ENCODE results near the gene SMIM24.

DNA sequence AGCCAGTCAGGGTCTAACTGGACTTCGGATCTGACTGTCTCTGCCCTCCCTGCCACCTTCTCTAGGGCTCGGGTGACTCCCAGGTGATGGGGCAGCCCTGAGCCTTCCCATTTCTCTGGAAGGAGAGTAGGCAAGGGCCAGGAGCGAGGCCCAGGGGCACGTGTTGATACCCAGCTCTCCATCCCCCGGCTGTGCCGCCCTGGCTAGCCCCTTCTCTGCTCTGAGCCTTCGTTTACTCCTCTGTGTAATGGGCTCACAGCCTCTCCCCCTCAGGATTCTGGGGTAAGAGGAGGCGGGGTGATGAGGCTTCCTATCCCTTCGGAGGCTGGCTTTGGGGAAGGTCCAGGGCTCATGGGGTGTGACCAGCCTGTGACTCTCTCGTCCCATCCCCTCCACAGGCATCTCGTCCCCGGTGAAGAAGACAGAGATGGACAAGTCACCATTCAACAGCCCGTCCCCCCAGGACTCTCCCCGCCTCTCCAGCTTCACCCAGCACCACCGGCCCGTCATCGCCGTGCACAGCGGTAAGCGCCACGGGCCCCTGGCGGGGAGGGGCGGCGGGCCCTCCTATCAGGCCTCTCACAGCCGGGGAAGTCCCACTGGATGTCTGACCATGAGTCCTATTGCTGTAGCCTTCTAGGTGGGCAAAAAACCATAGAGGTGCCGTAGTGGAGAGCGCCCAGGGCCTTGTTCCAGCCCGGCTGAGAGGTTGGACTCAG, 31.6 kb downstream of the SMIM24 start:
- TF ChIP-seq, protein P1, sequence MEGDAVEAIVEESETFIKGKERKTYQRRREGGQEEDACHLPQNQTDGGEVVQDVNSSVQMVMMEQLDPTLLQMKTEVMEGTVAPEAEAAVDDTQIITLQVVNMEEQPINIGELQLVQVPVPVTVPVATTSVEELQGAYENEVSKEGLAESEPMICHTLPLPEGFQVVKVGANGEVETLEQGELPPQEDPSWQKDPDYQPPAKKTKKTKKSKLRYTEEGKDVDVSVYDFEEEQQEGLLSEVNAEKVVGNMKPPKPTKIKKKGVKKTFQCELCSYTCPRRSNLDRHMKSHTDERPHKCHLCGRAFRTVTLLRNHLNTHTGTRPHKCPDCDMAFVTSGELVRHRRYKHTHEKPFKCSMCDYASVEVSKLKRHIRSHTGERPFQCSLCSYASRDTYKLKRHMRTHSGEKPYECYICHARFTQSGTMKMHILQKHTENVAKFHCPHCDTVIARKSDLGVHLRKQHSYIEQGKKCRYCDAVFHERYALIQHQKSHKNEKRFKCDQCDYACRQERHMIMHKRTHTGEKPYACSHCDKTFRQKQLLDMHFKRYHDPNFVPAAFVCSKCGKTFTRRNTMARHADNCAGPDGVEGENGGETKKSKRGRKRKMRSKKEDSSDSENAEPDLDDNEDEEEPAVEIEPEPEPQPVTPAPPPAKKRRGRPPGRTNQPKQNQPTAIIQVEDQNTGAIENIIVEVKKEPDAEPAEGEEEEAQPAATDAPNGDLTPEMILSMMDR (IDR thresholded peaks at IDR 0.05; ENCODE audit: low read depth, low read length, poor library complexity, severe bottlenecking), result no peak
- no peak for TF ChIP-seq EZH2phosphoT487 (IDR thresholded peaks at IDR 0.05; ENCODE audit: borderline replicate concordance, low read length)

Data from DOHH2 (cell line).